ENCODE measurements around the gene SLC35G6. TPM values are rescaled to one million over a fixed set of nuclear protein-coding genes. Genes with fewer than 3 reads are reported as not detected.

SLC35G6 gene
- polyA plus RNA-seq, 1 donor (not counting 4 experiments of a cell fraction or from before 2014, with no cell fraction given): not detected

GRCh38 chr17:7497636-7498035 lies 16.4 kb downstream of the SLC35G6 start:
- H3K79me2 ChIP-seq (ENCODE audit: control insufficient read depth, insufficient read depth, low read length): peaks cover 48% of the 10 kb centered on the region
- no peaks in the 10 kb centered on the region for H3K27me3 ChIP-seq (ENCODE audit: control insufficient read depth, extremely low read depth, insufficient read depth, low read length)
- no peak overlapping the region for H2AFZ ChIP-seq (ENCODE audit: control insufficient read depth, low read length)
- H3K4me3 ChIP-seq (ENCODE audit: control insufficient read depth in 2 of 3, extremely low read depth in 1 of 3, insufficient read depth in 2 of 3, low read depth in 1 of 3, low read length in 3 of 3): no peak overlapping the region
- dilution Hi-C loops (cut with MboI; ENCODE audit: extremely low pct_ligation_motif_present, low sequenced_read_pairs): no loop called here
- no peaks in the 10 kb centered on the region for H3K9me3 ChIP-seq (ENCODE audit: control insufficient read depth, low read depth, low read length)
- no peaks in the 10 kb centered on the region for H3K4me1 ChIP-seq (ENCODE audit: control insufficient read depth, extremely low read depth, insufficient read depth, low read length)
- FAIRE-seq (no peak), DNase-seq (ENCODE audit: low read depth, low spot score) (no peak)
- H3K4me2 ChIP-seq (ENCODE audit: control insufficient read depth, extremely low read depth, insufficient read depth, low read depth, low read length): no peak overlapping the region
- peaks cover 67 to 69% of the 10 kb centered on the region in 2 experiments for H3K36me3 ChIP-seq (ENCODE audit: control insufficient read depth in 2 of 2, extremely low read depth in 1 of 2, insufficient read depth in 2 of 2, low read length in 2 of 2)
- H3K9ac ChIP-seq (ENCODE audit: control insufficient read depth, extremely low read depth, insufficient read depth, low read length): no peak overlapping the region
- H4K20me1 ChIP-seq (ENCODE audit: control insufficient read depth, extremely low read depth, insufficient read depth, low read length): peaks cover 22% of the 10 kb centered on the region
- H3K9me1 ChIP-seq (ENCODE audit: control insufficient read depth, extremely low read depth, insufficient read depth, low read length): peaks cover 4% of the 10 kb centered on the region
- H3K27ac ChIP-seq (ENCODE audit: control insufficient read depth, insufficient read depth, low read length): no peak overlapping the region
- TF ChIP-seq EZH2 (IDR thresholded peaks at IDR 0.05; ENCODE audit: low read length) (no peak), CTCF (optimal IDR thresholded peaks at IDR 0.05 in 1 of 3, IDR thresholded peaks at IDR 0.05 in 1 of 3, conservative IDR thresholded peaks at IDR 0.05 in 1 of 3; ENCODE audit: extremely low read depth in 1 of 3, insufficient read depth in 2 of 3, low read length in 3 of 3) (no peak)

- Histone ChIP-seq H4K20me1 (ENCODE audit: control insufficient read depth, extremely low read depth, insufficient read depth, low read length) (peaks cover 13% of the 10 kb centered on the region), H3K9me3 (ENCODE audit: control insufficient read depth, low read depth, low read length) (no peaks in the 10 kb centered on the region), H3K4me3 (ENCODE audit: control insufficient read depth in 2 of 3, extremely low read depth in 1 of 3, insufficient read depth in 2 of 3, low read depth in 1 of 3, low read length in 3 of 3) (no peak overlapping the region), H3K27ac (ENCODE audit: control insufficient read depth, insufficient read depth, low read length) (no peak overlapping the region), H3K27me3 (ENCODE audit: control insufficient read depth, extremely low read depth, insufficient read depth, low read length) (no peaks in the 10 kb centered on the region), H3K36me3 (ENCODE audit: control insufficient read depth in 2 of 2, extremely low read depth in 1 of 2, insufficient read depth in 2 of 2, low read length in 2 of 2) (peaks cover 73 to 75% of the 10 kb centered on the region in 2 experiments), H3K9ac (ENCODE audit: control insufficient read depth, extremely low read depth, insufficient read depth, low read length) (no peak overlapping the region), H3K9me1 (ENCODE audit: control insufficient read depth, extremely low read depth, insufficient read depth, low read length) (no peaks in the 10 kb centered on the region), H3K79me2 (ENCODE audit: control insufficient read depth, insufficient read depth, low read length) (peaks cover 33% of the 10 kb centered on the region), H3K4me2 (ENCODE audit: control insufficient read depth, extremely low read depth, insufficient read depth, low read depth, low read length) (no peak overlapping the region), H3K4me1 (ENCODE audit: control insufficient read depth, extremely low read depth, insufficient read depth, low read length) (no peaks in the 10 kb centered on the region), H2AFZ (ENCODE audit: control insufficient read depth, low read length) (no peak overlapping the region)
- FAIRE-seq (no peak), DNase-seq (ENCODE audit: low read depth, low spot score) (no peak)
- dilution Hi-C loops (cut with MboI; ENCODE audit: extremely low pct_ligation_motif_present, low sequenced_read_pairs): no loop called here
- no peak for TF ChIP-seq CTCF (optimal IDR thresholded peaks at IDR 0.05 in 1 of 3, IDR thresholded peaks at IDR 0.05 in 1 of 3, conservative IDR thresholded peaks at IDR 0.05 in 1 of 3; ENCODE audit: extremely low read depth in 1 of 3, insufficient read depth in 2 of 3, low read length in 3 of 3)
- TF ChIP-seq EZH2 (IDR thresholded peaks at IDR 0.05; ENCODE audit: low read length): no peak
Observed at GRCh38 chr17:7499161-7499560, 17.9 kb downstream of the SLC35G6 start.
